Left colon (tissue), 2 donors: ENCODE results near the gene TET1. TPM values are rescaled to one million over a fixed set of nuclear protein-coding genes. Genes with fewer than 3 reads are reported as not detected.
"Not testable (repeated sequence)": the region's sequence is repeated elsewhere in the genome, so short reads cannot be mapped to it uniquely, and the experiment has no call there.

Experiments used
- ATAC-seq: fragments of 200-7000 bp; cut with Tn5 transposase; one replicate; pipeline ENCODE4 v1.9.1; 2020; ENCODE audit warnings: mild to moderate bottlenecking, moderate library complexity
- DNase-seq, 2 donors: peaks; one replicate each; pipeline ENCODE4 v3.0.0-alpha.2; 2020
- intact Hi-C, 2 donors: fragments of 100-400 bp; cut with DNase I in 1 of 2; cut with micrococcal nuclease in 1 of 2; formaldehyde crosslinking; loops; one replicate each; pipeline versions ENCODE4 v1.11.2 to v1.14.0; 2022; cut with DNase I, micrococcal nuclease
- total RNA-seq, 2 donors: library from RNA; stranded (reverse); fragmentation: NEBNext Ultra II Directional; extraction: Animal tissue kit (Norgen Biotek cat#: 25700); gene quantifications; one replicate each; pipeline ENCODE4 v1.2.1, GENCODE V29; 2021
- donor health status: DM: no; HTN: no; CAD: no.
- donor health status: DM: yes; HTN: yes; CAD: no.

TET1 gene
- total RNA-seq, 2 donors from 2014 or later = 0.64 to 1.3 TPM

DNA sequence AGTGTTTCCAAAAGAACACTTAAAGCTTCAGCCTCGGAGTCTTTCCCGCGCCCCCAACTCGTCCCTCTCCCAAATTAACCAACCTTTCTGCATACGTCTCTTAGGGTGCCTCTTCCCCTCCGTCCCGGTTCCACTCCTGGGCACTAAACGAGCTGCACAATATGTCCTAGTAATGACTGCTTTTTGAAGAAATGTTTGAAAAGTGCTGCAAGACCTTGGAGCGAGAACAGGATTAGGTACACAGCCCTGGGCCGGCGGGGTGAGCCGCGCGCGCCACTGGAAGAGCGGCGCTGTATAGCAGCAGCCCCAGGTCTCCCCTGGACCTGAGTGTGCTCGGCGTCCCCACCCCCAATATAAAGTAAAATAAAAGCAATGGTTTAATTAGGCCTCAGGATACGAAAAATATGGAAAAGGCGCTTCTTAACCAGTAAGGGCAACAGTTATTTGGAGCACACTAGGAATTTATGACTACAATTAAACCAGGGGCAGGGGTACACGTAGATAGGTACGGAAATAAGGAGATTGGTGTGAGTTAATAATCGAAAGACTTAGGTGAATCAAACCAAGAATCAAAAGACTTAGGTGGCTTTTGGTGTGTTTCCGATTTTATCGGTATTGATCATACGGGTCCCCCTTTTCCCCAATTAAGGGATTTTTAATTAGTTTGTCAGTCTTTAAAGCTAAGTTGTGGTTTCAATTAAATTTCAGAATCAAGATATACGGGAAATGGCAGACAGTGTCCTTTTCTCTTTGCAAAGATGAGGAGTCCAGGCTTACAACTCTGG is 1.9 kb downstream of the TET1 start:
- ATAC-seq (no peak), DNase-seq (no peak)
- intact Hi-C loops = no loop called here

DNA sequence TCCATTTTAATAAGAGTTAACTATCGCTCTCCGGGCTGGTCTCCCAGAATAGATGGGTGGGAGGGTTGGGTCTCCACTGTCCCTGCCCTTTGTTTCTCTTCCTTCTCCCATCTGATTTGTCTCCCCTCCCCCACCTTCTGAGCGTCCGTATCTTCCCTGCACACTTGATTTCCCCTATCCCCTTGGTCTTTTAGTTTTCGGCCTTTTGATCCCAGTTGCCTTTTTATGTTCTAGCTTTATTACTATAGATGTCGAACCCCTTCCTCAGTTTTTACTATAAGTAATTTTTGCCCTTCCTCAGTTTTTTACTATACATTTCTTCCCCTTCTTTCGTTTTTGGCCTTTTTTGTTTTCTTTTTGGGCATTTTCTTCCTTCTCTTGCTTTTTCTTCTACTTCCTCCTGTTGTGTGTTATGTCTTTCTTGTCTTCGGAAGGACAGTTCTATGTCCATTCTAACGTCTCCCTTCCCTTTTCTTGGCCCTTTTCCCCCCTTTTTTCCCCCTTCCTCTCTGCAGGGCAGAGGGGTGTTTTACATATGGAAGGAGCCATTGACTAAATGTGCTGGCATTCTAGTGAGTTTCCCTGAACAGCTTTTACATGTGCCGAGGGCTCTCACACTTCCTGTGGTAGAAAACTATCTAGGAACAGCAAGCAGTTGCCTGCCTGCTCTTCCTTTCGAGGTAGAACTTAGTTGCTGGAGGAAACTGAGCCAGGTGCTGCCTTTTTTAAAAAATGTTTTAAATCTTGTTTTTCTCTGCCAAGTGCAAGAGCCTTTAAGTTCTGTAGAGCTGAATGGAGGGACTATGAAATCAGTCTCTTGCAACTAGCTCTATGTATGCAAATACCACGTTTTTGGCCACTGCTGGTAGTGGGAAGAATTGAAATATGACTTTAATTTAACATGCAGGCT is 2.8 kb downstream of the TET1 start:
- ATAC-seq = no peak
- intact Hi-C loops = no loop called here
- DNase-seq = no peak

GRCh38 chr10:68564712-68565111 is 4.6 kb downstream of the TET1 start:
- intact Hi-C loops = no loop called here
- no peak for ATAC-seq
- DNase-seq = no peak

DNA sequence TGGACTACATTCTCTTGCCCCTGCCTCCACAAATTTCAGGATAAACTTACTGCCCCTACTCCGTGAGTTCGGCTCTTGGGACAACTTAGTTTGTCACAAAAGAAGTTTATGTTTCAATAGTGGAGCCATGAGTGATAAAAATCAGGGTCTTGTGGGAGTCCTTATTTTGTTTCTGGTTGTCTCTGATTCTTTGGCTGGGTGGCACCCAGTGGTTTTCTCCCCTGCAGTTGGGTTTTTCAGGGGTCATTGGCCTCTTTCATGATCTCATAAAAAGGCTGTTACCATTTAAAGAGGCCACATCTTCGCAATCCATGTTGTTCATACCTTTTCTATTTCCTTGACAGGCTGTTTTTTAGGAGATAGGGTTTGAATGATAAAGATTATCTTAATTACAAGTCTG is 5.5 kb downstream of the TET1 start:
- no peak for ATAC-seq
- DNase-seq = no peak
- intact Hi-C loops = no loop called here

GRCh38 chr10:68566351-68566750 is 6.2 kb downstream of the TET1 start:
- no peak for DNase-seq
- no peak for ATAC-seq

DNA sequence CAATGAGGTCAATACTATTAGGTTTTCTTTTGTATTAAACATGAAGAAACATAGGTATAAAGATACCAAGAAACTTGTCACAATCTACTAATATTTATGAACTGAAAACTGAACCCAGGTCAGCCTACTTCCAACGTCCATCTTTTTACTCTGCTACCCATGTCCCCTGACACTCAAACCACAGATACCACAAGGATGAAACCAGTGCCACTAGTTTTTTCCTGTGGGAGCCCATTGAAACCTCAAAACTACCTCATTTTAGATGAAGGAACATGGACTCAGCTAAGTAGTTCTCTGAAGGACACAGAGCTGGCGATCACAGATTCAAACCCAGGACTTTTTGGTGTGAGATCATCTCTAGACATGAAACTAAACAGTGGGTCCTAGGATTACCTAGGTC is 6.8 kb downstream of the TET1 start:
- intact Hi-C loops = no loop called here
- ATAC-seq = no peak
- no peak for DNase-seq

More at GRCh38 chr10:68566351-68566750, 6.2 kb downstream of the TET1 start:
- intact Hi-C loops = no loop called here

DNA sequence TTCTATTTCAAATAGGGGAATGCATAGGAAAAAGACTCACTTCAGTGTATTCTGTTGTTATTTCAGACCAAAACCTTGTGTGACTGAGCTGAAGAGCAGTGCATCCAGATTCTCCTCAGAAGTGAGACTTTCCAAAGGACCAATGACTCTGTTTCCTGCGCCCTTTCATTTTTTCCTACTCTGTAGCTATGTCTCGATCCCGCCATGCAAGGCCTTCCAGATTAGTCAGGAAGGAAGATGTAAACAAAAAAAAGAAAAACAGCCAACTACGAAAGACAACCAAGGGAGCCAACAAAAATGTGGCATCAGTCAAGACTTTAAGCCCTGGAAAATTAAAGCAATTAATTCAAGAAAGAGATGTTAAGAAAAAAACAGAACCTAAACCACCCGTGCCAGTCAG is 12.0 kb downstream of the TET1 start:
- DNase-seq = no peak
- ATAC-seq = no peak
- intact Hi-C loops = no loop called here

DNA sequence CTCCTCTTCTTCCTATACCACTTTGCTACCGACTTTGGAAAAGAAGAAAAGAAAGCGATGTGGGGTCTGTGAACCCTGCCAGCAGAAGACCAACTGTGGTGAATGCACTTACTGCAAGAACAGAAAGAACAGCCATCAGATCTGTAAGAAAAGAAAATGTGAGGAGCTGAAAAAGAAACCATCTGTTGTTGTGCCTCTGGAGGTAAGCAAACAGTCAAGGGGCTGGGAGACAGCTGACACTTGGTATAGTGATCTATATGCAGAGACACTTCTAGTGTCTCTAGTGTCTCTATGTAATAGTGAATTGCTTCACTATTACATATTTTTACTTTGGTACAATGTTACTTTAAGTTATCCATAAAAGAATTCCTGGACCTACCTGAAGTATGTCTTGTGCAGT is 13.9 kb downstream of the TET1 start:
- DNase-seq = no peak
- no peak for ATAC-seq
- intact Hi-C loops = no loop called here

DNA sequence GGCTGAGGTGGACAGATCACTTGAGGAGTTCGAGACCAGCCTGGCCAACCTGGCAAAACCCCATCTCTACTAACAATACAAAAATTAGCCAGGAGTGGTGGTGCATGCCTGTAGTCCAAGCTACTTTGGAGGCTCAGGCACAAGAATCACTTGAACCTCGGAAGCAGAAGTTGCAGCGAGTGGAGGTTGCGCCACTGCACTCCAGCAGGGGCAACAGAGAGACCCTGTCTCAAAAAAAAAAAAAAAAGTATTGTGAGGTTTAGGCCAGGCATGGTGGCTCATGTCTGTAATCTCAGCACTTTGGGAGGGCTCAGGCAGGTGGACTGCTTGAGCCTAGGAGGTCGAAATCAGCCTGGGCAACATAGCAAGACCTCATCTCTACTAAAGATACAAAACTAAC is 16.0 kb downstream of the TET1 start:
- intact Hi-C loops = no loop called here
- DNase-seq (no peak), ATAC-seq (no peak)

GRCh38 chr10:68578974-68579373 is 18.8 kb downstream of the TET1 start:
- DNase-seq = no peak
- intact Hi-C loops = no loop called here
- no peak for ATAC-seq

- DNase-seq, ATAC-seq, intact Hi-C loops: not testable (repeated sequence)
Measured at GRCh38 chr10:68584187-68584586, 24.1 kb downstream of the TET1 start.

DNA sequence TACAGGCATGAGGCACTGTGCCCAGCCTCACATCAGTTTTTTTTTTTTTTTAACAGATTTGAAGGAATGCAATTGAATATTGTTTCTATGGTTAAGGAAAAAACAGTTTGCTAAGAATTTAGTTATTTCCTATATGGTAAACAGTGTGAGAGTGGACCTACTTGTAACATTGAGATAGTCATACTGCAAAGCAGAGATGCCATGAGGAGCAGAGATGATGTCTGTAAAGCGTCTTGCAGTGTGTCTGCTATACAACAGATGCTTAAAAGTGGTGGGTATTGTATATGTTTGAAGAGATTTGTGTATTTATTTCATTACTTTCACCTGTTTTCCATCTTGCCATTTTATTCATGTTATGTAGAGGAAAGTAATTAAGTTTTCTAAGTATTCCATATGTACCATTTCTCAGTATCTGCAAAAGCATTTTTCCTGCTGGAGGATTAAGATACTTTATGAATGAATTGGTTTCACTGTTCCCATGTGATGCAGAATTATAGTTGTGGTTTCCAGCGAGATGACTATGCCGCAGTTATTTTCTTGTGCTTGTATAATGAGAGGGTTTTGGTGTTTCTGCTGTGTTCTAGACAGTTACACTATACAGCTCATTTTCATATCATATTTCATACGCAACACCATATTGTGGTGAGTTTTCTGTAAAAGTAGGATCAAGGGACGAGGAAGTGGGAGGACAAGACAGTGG is 26.6 kb downstream of the TET1 start:
- DNase-seq (no peak), ATAC-seq (no peak)
- intact Hi-C loops = no loop called here

DNA sequence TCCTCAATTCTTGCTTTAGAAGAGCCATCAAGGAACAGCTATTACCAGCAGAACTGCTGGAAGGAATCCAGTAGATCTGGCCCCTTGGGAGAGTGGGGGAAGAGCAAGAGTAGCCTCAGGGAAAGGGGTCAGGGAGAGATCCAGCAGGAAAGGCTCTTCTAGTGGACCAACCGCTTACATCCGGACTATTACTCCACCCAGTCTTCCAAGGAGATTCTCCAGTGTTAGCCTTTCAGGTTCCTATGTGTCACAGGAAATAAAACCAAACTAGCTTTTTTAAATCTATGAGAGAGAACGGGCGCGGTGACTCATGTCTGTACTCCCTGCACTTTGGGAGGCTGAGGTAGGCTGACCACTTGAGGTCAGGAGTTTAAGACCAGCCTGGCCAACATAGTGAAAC is 34.3 kb downstream of the TET1 start:
- intact Hi-C loops = no loop called here

GRCh38 chr10:68595513-68595912 is 35.4 kb downstream of the TET1 start:
- no peak for DNase-seq
- intact Hi-C loops = no loop called here
- ATAC-seq = no peak

More for the DNA sequence above, 34.3 kb downstream of the TET1 start:
- DNase-seq (no peak), ATAC-seq (no peak)

DNA sequence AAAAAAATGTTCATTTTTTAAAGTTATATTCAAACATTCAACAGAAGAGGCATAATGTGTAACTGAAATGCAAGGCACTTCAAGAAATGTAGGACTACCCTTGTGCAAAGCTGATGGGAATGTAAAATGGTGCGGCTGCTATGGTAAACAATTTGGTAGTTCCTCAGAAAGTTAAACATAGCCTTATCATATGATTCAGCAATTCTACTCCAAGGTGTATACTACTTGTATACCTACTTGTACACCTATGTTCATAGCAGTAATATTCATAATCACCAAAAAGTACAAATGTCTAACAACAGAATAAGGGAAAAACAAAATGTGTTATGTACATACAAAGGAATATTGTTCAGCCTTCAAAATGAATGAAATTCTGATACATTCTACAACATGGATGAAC is 37.3 kb downstream of the TET1 start:
- ATAC-seq (no peak), DNase-seq (no peak)
- intact Hi-C loops = no loop called here

GRCh38 chr10:68598978-68599770 is 39.0 kb downstream of the TET1 start:
- peak; percentile 29 to 40 for DNase-seq
- intact Hi-C loops = no loop called here
- ATAC-seq = peak; percentile 56

GRCh38 chr10:68599771-68600040 is 39.6 kb downstream of the TET1 start:
- no peak for ATAC-seq
- intact Hi-C loops = no loop called here
- no peak for DNase-seq

DNA sequence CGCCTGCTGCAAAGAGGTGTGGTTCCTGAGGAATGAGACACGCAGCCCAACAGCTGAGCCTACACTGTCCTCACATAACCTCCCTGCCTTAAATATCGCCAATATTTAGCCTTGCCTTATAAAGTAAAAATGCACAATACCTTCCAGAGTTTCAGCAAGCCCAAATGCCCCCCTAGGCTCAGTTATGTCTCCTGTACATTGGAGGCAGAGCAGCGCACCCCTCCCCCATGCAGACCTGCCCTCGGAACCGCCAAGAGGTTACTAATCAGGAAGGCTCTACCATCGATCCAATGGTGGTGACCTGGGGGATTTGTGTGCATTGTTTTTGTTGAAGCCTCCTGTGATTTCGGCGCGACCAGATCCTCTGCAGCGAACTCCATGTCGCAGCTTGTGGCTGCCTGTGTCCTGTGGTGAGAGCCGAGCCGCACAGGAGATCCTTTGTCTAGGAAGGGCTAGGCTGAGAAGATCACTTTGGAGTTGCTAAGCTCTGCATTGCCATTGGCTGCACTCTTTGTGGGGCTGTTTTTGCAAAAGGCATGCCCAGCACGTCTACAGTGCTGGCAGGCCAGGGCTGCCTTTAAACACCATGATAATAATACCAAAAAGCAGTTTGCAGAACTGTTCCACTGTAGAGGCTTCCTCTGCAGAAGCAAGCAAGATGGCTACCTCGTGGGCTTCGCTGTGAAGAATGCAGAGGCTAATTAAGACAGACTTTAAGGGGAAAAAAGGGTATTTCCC is 40.1 kb downstream of the TET1 start:
- intact Hi-C loops = no loop called here
- DNase-seq = peak; percentile 70 to 72
- ATAC-seq = peak; percentile 86
